Measurements from ENCODE around the gene HSPH1.
"Not testable (repeated sequence)": the region's sequence is repeated elsewhere in the genome, so short reads cannot be mapped to it uniquely, and the experiment has no call there.

HSPH1 gene

DNA sequence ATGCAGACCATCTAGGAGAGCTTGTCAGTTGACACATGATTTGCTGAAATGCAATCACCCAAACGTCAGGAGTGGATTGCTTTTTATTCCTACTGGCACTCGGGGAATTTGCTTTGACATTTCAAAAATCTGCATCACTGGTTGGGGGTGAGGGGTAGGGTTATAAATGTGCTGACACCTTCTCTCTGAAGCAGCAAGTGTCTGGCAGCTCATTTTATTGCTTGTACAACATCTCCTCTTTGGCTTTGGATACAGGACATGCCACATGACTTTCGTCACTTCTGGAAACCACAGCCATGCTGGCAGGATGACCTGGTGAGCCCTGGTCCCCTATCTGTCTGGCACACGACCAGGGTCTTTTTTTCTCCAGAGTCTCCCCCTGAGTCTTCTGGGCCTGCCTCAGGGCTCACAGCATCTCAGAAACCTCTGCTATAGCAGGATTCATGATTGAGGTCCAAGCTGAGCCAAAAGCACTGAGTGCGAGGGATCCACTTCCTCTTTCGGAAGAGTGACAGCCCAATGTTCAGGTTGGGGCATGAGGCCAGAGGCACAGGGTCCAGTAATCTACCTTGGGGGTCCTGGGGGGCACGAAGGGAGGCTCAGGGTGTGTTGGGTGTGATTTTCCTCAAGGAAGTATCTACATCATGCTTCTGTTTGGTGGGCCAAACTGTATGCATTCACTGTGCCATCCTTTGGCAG, 60.1 kb downstream of the HSPH1 start:
- Histone ChIP-seq H3K27me3 (ENCODE audit: control insufficient read depth, insufficient read depth, low read length) (peaks cover 3% of the 10 kb centered on the region), H3K4me3 (ENCODE audit: low read length) (no peak overlapping the region), H3K4me1 (ENCODE audit: control insufficient read depth, insufficient read depth, low read length) (peaks cover 3% of the 10 kb centered on the region), H3K9me3 (ENCODE audit: control insufficient read depth, low read length) (no peaks in the 10 kb centered on the region), H3K36me3 (ENCODE audit: control insufficient read depth, insufficient read depth, low read length) (no peaks in the 10 kb centered on the region), H3K9ac (ENCODE audit: low read length) (no peak overlapping the region)

DNA sequence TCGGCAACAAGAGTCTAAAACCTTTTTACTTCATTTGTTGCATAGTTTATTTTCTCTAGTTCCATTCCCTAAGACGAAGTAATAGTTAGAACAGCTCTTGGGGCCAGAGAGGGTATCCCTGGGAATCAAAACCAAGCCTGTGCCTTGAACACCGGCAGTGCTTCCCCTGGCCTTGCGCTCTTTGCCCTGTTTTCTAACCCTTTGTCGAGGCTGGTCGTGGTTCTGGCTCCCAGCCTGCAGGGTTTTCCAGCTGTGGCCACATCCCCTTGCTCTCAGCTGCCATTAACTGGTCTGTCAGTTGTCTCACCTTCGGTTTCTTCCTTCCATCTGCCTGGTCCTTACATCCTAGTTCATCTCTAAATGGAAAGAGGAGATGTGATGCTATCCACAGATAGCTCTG, 61.0 kb downstream of the HSPH1 start:
- no peaks in the 10 kb centered on the region for H3K36me3 ChIP-seq (ENCODE audit: control insufficient read depth, insufficient read depth, low read length)
- H3K9me3 ChIP-seq (ENCODE audit: control insufficient read depth, low read length), result no peaks in the 10 kb centered on the region
- H3K4me3 ChIP-seq (ENCODE audit: low read length), result no peak overlapping the region
- peaks cover 3% of the 10 kb centered on the region for H3K27me3 ChIP-seq (ENCODE audit: control insufficient read depth, insufficient read depth, low read length)
- peaks cover 5% of the 10 kb centered on the region for H3K4me1 ChIP-seq (ENCODE audit: control insufficient read depth, insufficient read depth, low read length)
- no peak overlapping the region for H3K9ac ChIP-seq (ENCODE audit: low read length)

DNA sequence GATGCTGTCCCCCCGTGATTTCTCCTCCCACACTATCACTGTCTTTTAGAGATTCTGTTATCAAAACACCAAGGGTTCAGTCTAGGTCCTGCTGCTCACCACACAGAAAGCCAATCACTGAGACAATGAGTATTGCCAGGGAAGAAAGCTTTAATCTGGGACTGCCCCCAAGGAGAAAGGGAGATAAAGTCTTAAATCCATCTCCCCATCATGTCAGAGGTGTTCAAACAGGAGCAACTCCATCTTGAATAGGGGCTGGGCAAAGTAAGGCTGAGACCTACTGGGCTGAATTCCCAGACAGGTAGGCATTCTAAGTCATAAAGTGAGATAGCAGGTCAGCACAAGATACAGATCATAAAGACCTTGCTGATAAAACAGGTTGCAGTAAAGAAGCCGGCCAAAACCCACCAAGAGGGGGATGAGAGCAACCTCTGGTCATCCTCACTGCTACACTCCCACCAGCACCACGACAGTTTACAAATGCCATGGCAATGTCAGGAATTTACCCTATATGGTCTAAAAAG, 63.7 kb downstream of the HSPH1 start:
- H3K9ac ChIP-seq (ENCODE audit: low read length); H3K4me3 ChIP-seq (ENCODE audit: low read length): not testable (repeated sequence)

DNA sequence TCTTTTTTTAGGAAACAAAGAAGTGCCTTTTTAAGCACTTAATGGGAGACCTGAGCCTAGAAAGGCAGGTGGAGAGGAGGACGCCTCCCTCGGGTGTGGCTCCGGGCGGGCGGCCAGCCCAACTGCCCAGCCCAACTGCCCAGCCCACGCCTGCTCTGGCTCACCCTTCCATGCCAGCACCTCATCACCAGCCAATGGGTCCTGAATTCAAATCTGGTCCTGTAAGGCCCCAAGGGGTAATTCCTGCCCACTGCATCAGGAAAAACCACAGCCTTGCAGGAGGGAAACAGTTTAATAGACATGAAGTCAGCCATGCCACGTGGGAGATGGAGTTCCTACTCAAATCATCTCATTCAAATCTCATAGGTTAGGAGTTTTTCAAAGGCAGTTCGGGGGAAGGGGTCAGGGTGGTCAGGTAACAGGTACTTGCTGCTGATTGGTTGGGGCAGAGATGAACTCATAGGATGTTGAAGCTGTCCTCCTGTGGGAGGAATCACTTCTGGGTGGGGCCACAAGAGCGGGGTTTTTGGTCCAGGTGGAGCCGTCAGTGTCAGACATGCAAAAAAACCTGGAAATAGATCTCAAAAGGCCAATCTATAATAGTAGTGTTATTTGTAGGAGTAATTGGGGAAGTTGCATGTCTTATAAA, 64.9 kb downstream of the HSPH1 start:
- Histone ChIP-seq H3K36me3 (ENCODE audit: control insufficient read depth, insufficient read depth, low read length) (no peaks in the 10 kb centered on the region), H3K4me3 (ENCODE audit: low read length) (no peak overlapping the region), H3K27me3 (ENCODE audit: control insufficient read depth, insufficient read depth, low read length) (peaks cover 3% of the 10 kb centered on the region)

More for the DNA sequence above, 63.7 kb downstream of the HSPH1 start:
- H3K9me3 ChIP-seq (ENCODE audit: control insufficient read depth, low read length); H3K27me3 ChIP-seq (ENCODE audit: control insufficient read depth, insufficient read depth, low read length); H3K4me1 ChIP-seq (ENCODE audit: control insufficient read depth, insufficient read depth, low read length); H3K36me3 ChIP-seq (ENCODE audit: control insufficient read depth, insufficient read depth, low read length): not testable (repeated sequence)

DNA sequence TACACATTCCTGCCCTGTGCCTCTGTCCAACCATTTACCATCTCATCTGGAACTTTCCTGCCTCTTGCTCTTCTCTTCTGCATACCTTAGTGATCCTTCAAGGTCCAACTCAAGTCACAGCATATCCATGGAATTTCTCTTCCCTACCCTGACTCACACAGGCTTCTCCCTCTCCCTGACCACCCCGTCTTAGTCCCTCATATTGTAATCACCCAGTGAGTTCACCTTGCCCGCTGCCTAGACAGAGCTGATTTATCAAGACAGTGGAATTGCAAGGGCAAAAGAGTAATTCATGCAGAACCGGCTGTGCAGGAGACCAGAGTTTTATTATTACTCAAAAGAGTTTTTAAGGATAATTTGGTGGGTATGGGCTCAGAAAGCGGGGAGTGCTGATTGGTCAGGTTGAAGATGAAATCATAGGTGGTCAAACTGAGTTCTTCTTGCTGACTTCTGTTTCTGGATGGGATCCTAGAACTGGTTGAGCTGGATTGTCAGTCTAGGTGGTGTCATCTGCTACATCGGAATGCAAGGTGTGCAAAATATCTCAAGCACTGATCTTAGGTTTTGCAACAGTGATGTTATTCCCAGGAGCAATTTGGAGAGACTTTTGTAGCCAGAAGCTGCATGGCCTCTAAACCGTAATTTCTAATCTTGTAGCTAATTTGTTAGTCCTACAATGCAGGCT, 67.2 kb downstream of the HSPH1 start:
- Histone ChIP-seq H3K36me3 (ENCODE audit: control insufficient read depth, insufficient read depth, low read length) (no peaks in the 10 kb centered on the region), H3K9ac (ENCODE audit: low read length) (no peak overlapping the region), H3K9me3 (ENCODE audit: control insufficient read depth, low read length) (no peaks in the 10 kb centered on the region), H3K27me3 (ENCODE audit: control insufficient read depth, insufficient read depth, low read length) (peaks cover 4% of the 10 kb centered on the region), H3K4me3 (ENCODE audit: low read length) (no peak overlapping the region), H3K4me1 (ENCODE audit: control insufficient read depth, insufficient read depth, low read length) (peaks cover 14% of the 10 kb centered on the region)

More for the DNA sequence above, 64.9 kb downstream of the HSPH1 start:
- Histone ChIP-seq H3K4me1 (ENCODE audit: control insufficient read depth, insufficient read depth, low read length) (peaks cover 5% of the 10 kb centered on the region), H3K9ac (ENCODE audit: low read length) (no peak overlapping the region), H3K9me3 (ENCODE audit: control insufficient read depth, low read length) (no peaks in the 10 kb centered on the region)

DNA sequence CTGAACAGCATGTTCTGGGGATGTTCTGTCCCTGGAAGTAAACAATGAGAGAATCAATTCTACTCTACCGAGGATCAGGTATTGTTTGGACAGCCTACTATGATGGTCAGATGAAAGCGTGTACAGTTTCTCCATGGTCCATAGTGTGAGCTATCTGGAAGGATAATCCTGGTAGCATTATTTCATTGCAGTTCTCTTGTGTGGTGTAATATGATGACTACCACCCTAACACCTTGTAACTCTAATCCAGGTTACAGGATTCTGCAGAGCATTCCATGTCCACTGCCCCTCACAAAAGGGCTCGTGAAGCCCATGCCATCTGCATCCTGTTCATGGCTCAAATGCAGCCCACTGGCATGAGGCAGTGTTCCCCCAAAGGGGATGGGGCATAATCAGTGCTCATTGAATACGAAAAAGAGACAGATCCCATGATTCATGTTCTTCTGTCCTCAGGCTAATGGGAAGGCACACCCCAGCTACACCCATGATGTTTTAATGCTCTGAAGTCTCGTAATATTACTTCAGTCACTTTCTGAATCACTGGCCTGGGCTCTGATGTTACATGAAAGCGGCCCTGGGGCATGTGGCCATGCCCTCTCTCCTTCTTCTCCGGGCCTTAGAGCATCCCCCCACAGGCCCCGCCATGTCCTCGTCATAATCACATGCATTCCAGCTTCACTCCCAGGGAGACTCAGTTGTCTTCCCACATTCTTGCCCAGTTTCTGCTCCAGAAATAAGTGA, 68.4 kb downstream of the HSPH1 start:
- no peaks in the 10 kb centered on the region for H3K36me3 ChIP-seq (ENCODE audit: control insufficient read depth, insufficient read depth, low read length)
- H3K4me3 ChIP-seq (ENCODE audit: low read length), result no peak overlapping the region
- H3K4me1 ChIP-seq (ENCODE audit: control insufficient read depth, insufficient read depth, low read length), result peaks cover 14% of the 10 kb centered on the region
- H3K27me3 ChIP-seq (ENCODE audit: control insufficient read depth, insufficient read depth, low read length), result peaks cover 4% of the 10 kb centered on the region
- H3K9me3 ChIP-seq (ENCODE audit: control insufficient read depth, low read length), result no peaks in the 10 kb centered on the region
- H3K9ac ChIP-seq (ENCODE audit: low read length), result no peak overlapping the region

DNA sequence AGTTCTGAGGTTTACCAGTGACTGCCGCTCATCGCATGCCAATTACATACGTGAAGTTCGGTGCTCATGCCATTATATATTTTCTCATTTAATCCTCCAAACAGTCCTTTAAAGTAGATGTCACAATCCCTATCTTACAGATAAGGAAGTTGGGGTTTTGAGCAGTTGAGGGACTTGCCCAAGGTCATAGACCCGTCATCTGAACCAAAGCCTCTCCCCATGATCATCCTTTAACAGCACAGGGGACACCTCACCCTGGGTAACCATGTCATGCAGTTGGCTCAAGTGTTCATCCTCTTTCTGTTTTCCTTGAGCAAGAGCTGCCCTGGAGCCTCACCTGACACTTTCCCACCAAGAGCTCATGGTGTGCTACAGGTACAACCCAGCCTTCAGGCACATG, 69.1 kb downstream of the HSPH1 start:
- H3K9me3 ChIP-seq (ENCODE audit: control insufficient read depth, low read length), result no peaks in the 10 kb centered on the region
- no peak overlapping the region for H3K9ac ChIP-seq (ENCODE audit: low read length)
- peaks cover 4% of the 10 kb centered on the region for H3K27me3 ChIP-seq (ENCODE audit: control insufficient read depth, insufficient read depth, low read length)
- no peak overlapping the region for H3K4me3 ChIP-seq (ENCODE audit: low read length)
- H3K36me3 ChIP-seq (ENCODE audit: control insufficient read depth, insufficient read depth, low read length), result no peaks in the 10 kb centered on the region
- H3K4me1 ChIP-seq (ENCODE audit: control insufficient read depth, insufficient read depth, low read length), result peaks cover 14% of the 10 kb centered on the region

DNA sequence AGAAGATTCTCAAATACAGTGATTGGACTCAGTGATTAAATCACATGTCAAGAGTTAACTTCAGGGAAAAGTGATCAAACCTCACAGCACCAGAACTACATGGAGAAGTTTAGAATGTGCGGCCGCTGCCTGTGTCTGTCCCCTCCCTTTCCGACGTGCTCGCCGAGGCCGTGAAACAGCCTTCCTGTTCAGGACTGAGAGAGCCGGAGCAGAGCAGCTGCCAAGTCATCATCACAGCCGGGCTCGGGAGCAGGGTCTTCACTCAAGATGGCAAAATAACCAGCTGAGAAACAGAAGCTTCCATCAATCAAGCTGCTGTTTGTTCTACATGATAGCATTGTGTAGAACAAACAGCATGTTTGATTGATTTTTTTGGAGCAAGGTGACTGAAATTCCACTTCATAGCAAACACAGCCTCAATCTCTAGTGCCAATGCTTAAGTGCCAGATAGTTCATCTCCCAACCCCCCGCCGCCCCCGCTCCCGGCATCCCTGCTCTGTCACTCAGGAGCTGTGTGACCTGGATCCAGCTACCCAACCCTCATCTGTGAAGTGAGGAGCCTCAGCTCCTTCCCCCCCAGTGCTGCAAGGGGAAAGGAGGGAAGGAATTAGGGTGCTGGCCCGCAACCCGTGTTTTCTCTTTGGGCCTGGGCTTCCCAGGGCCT, 70.6 kb downstream of the HSPH1 start:
- H3K9me3 ChIP-seq (ENCODE audit: control insufficient read depth, low read length), result no peaks in the 10 kb centered on the region
- no peak overlapping the region for H3K9ac ChIP-seq (ENCODE audit: low read length)
- H3K4me3 ChIP-seq (ENCODE audit: low read length), result no peak overlapping the region
- H3K36me3 ChIP-seq (ENCODE audit: control insufficient read depth, insufficient read depth, low read length), result no peaks in the 10 kb centered on the region
- H3K4me1 ChIP-seq (ENCODE audit: control insufficient read depth, insufficient read depth, low read length), result peaks cover 8% of the 10 kb centered on the region
- H3K27me3 ChIP-seq (ENCODE audit: control insufficient read depth, insufficient read depth, low read length), result peaks cover 4% of the 10 kb centered on the region

DNA sequence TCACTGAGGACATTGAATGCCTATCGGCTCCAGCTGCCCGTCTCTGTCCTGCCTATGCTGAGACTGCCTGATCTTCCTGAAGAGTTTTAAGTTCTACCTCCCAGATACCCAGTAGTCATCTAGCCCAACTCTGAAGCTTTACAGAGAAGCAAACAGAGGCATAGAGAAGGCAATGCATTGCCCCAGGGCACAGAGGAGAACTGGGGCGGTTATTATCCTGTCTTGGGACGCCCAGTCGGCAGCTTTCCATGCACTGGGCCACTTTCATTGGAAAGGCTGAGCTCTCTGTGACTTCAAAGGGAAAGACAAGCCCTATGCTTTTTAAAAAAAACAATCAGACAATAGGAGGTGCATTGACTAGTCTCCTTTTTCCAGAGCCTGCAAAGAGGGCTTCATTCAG, 71.6 kb downstream of the HSPH1 start:
- peaks cover 8% of the 10 kb centered on the region for H3K4me1 ChIP-seq (ENCODE audit: control insufficient read depth, insufficient read depth, low read length)
- no peak overlapping the region for H3K4me3 ChIP-seq (ENCODE audit: low read length)
- H3K9me3 ChIP-seq (ENCODE audit: control insufficient read depth, low read length), result no peaks in the 10 kb centered on the region
- H3K9ac ChIP-seq (ENCODE audit: low read length), result no peak overlapping the region
- no peaks in the 10 kb centered on the region for H3K36me3 ChIP-seq (ENCODE audit: control insufficient read depth, insufficient read depth, low read length)
- H3K27me3 ChIP-seq (ENCODE audit: control insufficient read depth, insufficient read depth, low read length), result peaks cover 4% of the 10 kb centered on the region

DNA sequence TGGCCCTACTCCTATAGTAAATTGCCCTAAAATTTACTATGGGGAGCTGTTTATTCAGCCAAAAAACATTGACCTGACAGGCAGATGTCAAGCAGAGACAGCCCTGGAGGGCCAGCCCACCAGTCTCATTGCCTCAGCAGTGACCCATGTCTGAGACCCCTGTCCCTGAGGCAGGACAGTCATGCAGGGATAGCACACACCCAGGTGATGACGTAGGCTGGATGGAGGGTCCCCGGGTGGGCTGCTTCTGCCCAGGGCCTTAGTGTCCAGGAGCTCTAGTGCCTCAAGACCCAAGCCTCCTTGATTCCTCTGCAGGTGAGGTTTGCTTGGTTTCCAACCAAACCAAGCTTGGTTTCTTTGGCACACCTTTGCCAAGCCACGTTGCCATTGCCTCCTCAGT, 72.1 kb downstream of the HSPH1 start:
- no peak overlapping the region for H3K4me3 ChIP-seq (ENCODE audit: low read length)
- H3K4me1 ChIP-seq (ENCODE audit: control insufficient read depth, insufficient read depth, low read length), result peaks cover 8% of the 10 kb centered on the region
- H3K27me3 ChIP-seq (ENCODE audit: control insufficient read depth, insufficient read depth, low read length), result peaks cover 4% of the 10 kb centered on the region
- H3K36me3 ChIP-seq (ENCODE audit: control insufficient read depth, insufficient read depth, low read length), result no peaks in the 10 kb centered on the region
- no peak overlapping the region for H3K9ac ChIP-seq (ENCODE audit: low read length)
- no peaks in the 10 kb centered on the region for H3K9me3 ChIP-seq (ENCODE audit: control insufficient read depth, low read length)

DNA sequence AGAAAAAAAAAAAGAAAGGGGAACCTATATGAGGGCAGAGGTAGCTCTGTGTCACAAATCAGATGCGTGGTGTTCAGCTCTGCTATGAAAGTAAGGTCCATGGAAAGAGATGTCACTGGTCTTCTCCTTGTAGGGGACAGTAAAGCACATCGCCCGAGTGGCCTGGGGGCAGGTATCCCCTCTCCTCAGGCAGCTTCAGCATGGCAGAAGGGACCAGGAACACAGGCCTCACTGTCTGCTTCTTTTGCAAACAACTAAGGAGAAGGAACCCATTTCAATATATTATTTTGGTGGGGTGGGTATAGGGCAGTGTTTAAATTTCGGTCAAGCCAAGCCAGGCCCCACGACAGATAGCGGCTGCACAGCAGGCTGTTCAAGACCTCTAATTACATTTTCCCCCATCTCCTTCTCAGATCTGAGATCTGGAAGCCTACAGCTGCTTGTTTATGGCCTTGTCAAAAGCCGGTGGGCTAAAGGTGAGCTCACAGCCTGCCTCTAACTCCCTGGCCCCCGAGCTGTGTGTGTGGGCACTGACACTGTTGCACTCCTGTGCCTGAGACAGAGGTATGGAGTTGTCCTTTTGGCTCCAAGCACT, 72.8 kb downstream of the HSPH1 start:
- H3K4me1 ChIP-seq (ENCODE audit: control insufficient read depth, insufficient read depth, low read length), result peaks cover 8% of the 10 kb centered on the region
- H3K4me3 ChIP-seq (ENCODE audit: low read length), result no peak overlapping the region
- no peak overlapping the region for H3K9ac ChIP-seq (ENCODE audit: low read length)
- no peaks in the 10 kb centered on the region for H3K9me3 ChIP-seq (ENCODE audit: control insufficient read depth, low read length)
- peaks cover 4% of the 10 kb centered on the region for H3K27me3 ChIP-seq (ENCODE audit: control insufficient read depth, insufficient read depth, low read length)
- H3K36me3 ChIP-seq (ENCODE audit: control insufficient read depth, insufficient read depth, low read length), result no peaks in the 10 kb centered on the region
